ENCODE data around the gene SYT4. TPM values are rescaled to one million over a fixed set of nuclear protein-coding genes. Genes with fewer than 3 reads are reported as not detected.

The SYT4 gene
- total and polyA plus RNA-seq, 9 donors = 0.07 to 7.4 (median 0.65) TPM

DNA sequence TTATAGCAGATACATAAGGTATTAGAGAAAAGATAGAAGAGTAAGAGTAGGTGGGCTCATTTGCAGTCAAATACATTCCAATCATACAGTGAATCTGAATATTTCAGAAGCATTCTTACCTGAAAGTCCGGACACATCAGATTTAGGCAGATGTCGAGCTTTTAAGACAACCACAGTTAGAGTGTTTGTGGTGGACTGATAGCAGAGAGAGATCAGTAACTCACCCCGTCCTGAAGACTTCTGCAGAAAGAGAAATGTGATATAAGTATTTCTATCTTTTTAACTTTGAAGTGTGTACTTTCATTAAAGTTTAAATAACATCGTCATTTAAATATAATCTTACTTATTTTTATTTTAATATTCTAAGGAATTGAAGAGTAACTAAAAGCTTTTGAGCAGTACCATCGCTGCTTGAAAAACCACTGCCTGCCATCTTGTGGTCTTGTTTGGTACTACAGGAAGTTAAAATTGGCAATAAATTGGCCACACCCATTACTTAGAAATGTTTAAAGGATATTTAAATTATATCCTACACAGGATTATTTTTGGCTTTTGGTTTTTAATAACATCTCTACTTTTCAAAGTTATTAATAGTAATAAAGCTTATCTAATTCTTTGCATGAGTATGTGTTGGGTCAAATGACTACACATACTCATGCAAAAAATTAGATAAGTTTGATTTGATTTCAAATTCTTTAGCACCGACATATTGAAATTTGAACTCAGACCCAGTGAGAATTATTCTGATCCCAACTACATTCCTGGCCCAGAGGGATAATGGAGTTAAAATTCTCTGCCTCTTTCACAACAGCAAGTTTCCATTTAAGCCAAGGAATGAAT, 5.5 kb downstream of the SYT4 start:
- WGBS, 3 donors = 28 to 40% (median 33%) methylated on average over 6 of the region's 6 CpGs
- Histone ChIP-seq H3K4me3 (no peak overlapping the region), H3K27ac (no peak overlapping the region), H3K9me3 (no peaks in the 10 kb centered on the region), H3K27me3 (no peaks in the 10 kb centered on the region), H3K4me1 (ENCODE audit: insufficient read depth) (no peaks in the 10 kb centered on the region), H3K36me3 (no peaks in the 10 kb centered on the region)
- TF ChIP-seq POLR2A (IDR thresholded peaks at IDR 0.05) (no peak), EP300 (IDR thresholded peaks at IDR 0.05) (no peak)
- TF ChIP-seq, protein P1, sequence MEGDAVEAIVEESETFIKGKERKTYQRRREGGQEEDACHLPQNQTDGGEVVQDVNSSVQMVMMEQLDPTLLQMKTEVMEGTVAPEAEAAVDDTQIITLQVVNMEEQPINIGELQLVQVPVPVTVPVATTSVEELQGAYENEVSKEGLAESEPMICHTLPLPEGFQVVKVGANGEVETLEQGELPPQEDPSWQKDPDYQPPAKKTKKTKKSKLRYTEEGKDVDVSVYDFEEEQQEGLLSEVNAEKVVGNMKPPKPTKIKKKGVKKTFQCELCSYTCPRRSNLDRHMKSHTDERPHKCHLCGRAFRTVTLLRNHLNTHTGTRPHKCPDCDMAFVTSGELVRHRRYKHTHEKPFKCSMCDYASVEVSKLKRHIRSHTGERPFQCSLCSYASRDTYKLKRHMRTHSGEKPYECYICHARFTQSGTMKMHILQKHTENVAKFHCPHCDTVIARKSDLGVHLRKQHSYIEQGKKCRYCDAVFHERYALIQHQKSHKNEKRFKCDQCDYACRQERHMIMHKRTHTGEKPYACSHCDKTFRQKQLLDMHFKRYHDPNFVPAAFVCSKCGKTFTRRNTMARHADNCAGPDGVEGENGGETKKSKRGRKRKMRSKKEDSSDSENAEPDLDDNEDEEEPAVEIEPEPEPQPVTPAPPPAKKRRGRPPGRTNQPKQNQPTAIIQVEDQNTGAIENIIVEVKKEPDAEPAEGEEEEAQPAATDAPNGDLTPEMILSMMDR (IDR thresholded peaks at IDR 0.05) = peak; percentile 8 to 35 (median 33)
- DNase-seq = no peak
- intact Hi-C loops (cut with DNase I) = no loop called here

DNA sequence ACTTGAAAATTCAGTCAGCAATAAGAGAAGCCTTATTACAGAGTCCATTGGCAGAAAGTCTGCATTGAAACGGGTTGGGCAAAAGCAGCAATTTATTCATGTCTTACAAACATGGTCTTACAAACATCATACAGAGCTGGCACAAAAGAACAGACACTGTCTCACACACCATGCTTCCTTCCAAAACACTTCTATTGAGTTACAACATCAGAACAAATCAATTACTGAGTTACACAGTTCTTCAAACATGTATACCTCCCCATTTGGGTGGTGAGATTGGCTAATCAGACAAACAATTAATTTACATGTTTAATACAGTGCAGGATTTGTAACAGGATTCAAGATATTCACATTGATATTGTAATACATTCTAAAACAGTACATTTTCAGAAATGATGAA, 9.5 kb downstream of the SYT4 start:
- TF ChIP-seq EP300 (IDR thresholded peaks at IDR 0.05) (no peak), POLR2A (IDR thresholded peaks at IDR 0.05) (no peak)
- TF ChIP-seq, protein P1 (IDR thresholded peaks at IDR 0.05) = no peak
- no peak for DNase-seq
- intact Hi-C loops (cut with DNase I) = no loop called here
- H3K27me3 ChIP-seq = no peaks in the 10 kb centered on the region
- H3K4me3 ChIP-seq = no peak overlapping the region
- WGBS, 3 donors = 76 to 97% (median 81%) methylated on average over 1 of the region's 1 CpG
- H3K9me3 ChIP-seq = no peaks in the 10 kb centered on the region
- H3K4me1 ChIP-seq (ENCODE audit: insufficient read depth) = no peaks in the 10 kb centered on the region
- no peaks in the 10 kb centered on the region for H3K36me3 ChIP-seq
- H3K27ac ChIP-seq = no peak overlapping the region

DNA sequence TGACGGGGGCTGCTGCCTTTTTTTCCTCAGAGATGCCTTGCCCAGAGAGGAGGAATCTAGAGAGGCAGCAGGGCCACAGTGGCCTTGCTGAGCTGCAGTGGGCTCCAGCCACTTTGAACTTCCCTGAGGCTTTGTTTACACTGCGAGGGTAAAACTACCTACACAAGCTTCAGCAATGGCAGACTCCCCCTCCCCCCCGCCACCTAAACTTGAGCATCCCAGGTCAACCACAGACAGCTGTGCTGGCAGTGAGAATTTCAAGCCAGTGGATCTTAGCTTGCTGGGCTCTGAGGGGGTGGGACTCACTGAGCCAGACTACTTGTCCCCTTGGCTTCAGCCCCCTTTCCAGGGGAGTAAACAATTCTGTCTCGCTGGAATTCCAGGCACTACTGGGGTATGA, 11.8 kb downstream of the SYT4 start:
- no peak overlapping the region for H3K4me3 ChIP-seq
- DNase-seq = no peak
- no peaks in the 10 kb centered on the region for H3K27me3 ChIP-seq
- no peaks in the 10 kb centered on the region for H3K36me3 ChIP-seq
- H3K9me3 ChIP-seq = no peaks in the 10 kb centered on the region
- H3K27ac ChIP-seq = no peak overlapping the region
- TF ChIP-seq POLR2A (IDR thresholded peaks at IDR 0.05) = no peak
- intact Hi-C loops (cut with DNase I) = no loop called here
- H3K4me1 ChIP-seq (ENCODE audit: insufficient read depth) = no peaks in the 10 kb centered on the region
- 74 to 85% (median 81%) methylated on average over 4 of the region's 4 CpGs for WGBS, 3 donors

DNA sequence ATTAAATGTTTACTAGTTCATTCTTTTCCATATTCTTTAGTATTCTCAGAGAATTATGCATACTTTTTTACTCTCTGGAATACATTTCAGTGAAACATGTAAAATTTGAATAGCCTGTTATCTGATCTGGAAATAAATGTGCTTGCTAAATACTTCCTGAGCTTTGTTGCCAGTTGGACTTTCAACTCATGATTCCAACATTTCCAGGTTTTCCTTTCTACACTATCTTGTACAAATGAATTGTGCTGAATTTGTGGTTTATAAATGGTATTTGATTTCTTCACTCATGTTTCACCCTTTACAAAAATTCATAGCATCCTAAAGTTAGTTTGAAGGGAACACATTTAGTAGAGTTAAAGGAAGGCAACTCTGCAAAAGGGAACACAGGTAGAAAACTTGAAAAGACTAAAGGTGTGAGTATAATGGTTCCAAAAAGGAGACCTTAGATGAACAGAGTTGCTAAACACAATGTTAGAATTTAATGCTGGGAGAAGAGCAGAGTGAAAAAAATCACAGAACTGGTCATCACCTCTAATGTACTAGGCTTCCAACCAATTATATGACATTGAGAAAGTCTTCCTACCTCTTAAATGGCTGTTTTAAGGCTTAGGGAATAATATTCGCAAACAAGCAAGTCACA, 28.6 kb downstream of the SYT4 start:
- DNase-seq = no peak
- Histone ChIP-seq H3K27ac (no peak overlapping the region), H3K4me1 (ENCODE audit: insufficient read depth) (no peaks in the 10 kb centered on the region), H3K27me3 (no peaks in the 10 kb centered on the region), H3K36me3 (no peaks in the 10 kb centered on the region), H3K9me3 (no peaks in the 10 kb centered on the region), H3K4me3 (no peak overlapping the region)
- TF ChIP-seq POLR2A (IDR thresholded peaks at IDR 0.05) (no peak), EP300 (IDR thresholded peaks at IDR 0.05) (no peak)
- TF ChIP-seq, protein P1 (IDR thresholded peaks at IDR 0.05) = no peak
- 89 to 98% (median 94%) methylated on average over 1 of the region's 1 CpG for WGBS, 3 donors
- intact Hi-C loops (cut with DNase I) = no loop called here

DNA sequence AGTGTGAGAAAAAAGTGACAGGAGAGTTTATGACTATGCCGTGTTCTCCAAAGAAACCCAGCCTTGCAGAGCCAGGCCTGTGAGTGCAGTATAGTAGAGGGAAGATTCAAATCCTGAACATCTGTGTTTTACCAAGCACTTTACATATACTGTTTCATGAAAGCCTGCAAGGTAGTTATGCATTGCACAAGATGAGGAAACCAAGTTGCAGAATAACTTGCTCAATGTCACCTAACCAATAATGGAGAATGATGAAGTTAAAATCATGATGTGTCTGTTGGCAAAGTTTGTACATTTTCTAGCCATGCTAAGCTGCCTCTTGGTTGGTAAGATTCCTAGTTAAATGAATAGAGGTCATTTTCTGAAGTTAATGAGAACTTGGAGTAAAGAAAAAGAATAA, 29.3 kb downstream of the SYT4 start:
- Histone ChIP-seq H3K27ac (no peak overlapping the region), H3K4me3 (no peak overlapping the region), H3K36me3 (no peaks in the 10 kb centered on the region), H3K27me3 (no peaks in the 10 kb centered on the region), H3K9me3 (no peaks in the 10 kb centered on the region), H3K4me1 (ENCODE audit: insufficient read depth) (no peaks in the 10 kb centered on the region)
- intact Hi-C loops (cut with DNase I) = no loop called here
- 74 to 92% (median 86%) methylated on average over 1 of the region's 1 CpG for WGBS, 3 donors
- TF ChIP-seq, protein P1 (IDR thresholded peaks at IDR 0.05) = no peak
- TF ChIP-seq POLR2A (IDR thresholded peaks at IDR 0.05) (no peak), EP300 (IDR thresholded peaks at IDR 0.05) (no peak)
- DNase-seq = no peak
